T1000 (cell line): ENCODE data around the gene TGFBI.
A peak's percentile ranks its signal among the peaks of the same experiment; 100 is the strongest.

Experiments used
- DNase-seq: peaks from one replicate; lab custom pipeline; 2025; ENCODE audit warnings: mixed read lengths; lab: John Stamatoyannopoulos, UW

The TGFBI gene

GRCh38 chr5:136004436-136004835 is 24.4 kb upstream of the TGFBI start:
- DNase-seq = no peak

GRCh38 chr5:136005476-136005875 is 23.3 kb upstream of the TGFBI start:
- no peak for DNase-seq

GRCh38 chr5:136006164-136006563 is 22.6 kb upstream of the TGFBI start:
- DNase-seq = no peak

GRCh38 chr5:136006761-136007251 is 22.0 kb upstream of the TGFBI start:
- peak; percentile 30 for DNase-seq

- no peak for DNase-seq
These were observed 21.5 kb upstream of the TGFBI start for GRCh38 chr5:136007271-136007670.

GRCh38 chr5:136011414-136012001 is 17.3 kb upstream of the TGFBI start:
- no peak for DNase-seq

GRCh38 chr5:136012041-136012804 is 16.6 kb upstream of the TGFBI start:
- no peak for DNase-seq

- DNase-seq = no peak
These were observed 15.2 kb upstream of the TGFBI start for GRCh38 chr5:136013559-136013958.

- no peak for DNase-seq
These were observed 14.5 kb upstream of the TGFBI start for GRCh38 chr5:136014049-136015002.

GRCh38 chr5:136015003-136015375 is 13.8 kb upstream of the TGFBI start:
- DNase-seq = no peak

GRCh38 chr5:136015966-136016650 is 12.7 kb upstream of the TGFBI start:
- no peak for DNase-seq

GRCh38 chr5:136016945-136017530 is 11.8 kb upstream of the TGFBI start:
- DNase-seq = peak; percentile 80

GRCh38 chr5:136018814-136019783 is 9.7 kb upstream of the TGFBI start:
- DNase-seq = peak; percentile 21

GRCh38 chr5:136020001-136020382 is 8.8 kb upstream of the TGFBI start:
- DNase-seq = no peak

- DNase-seq = peak; percentile 84
These were observed 8.3 kb upstream of the TGFBI start for GRCh38 chr5:136020383-136021015.

- DNase-seq = no peak
These were observed 7.8 kb upstream of the TGFBI start for GRCh38 chr5:136021016-136021405.

GRCh38 chr5:136022965-136023364 is 5.8 kb upstream of the TGFBI start:
- DNase-seq = no peak

- DNase-seq = no peak
These were observed 4.7 kb upstream of the TGFBI start for GRCh38 chr5:136023958-136024541.

- DNase-seq = no peak
These were observed 2.9 kb upstream of the TGFBI start for GRCh38 chr5:136025900-136026299.
